Ureter (tissue), 1 donor: ENCODE data around the gene ZNRF4. TPM values are rescaled to one million over a fixed set of nuclear protein-coding genes. Genes with fewer than 3 reads are reported as not detected.
"Not testable (repeated sequence)": the region's sequence is repeated elsewhere in the genome, so short reads cannot be mapped to it uniquely, and the experiment has no call there.

Experiments
- DNase-seq: peaks from one replicate; pipeline ENCODE4 v3.0.0-alpha.2; 2020; ENCODE audit warnings: low spot score
- total RNA-seq: library from RNA; stranded (reverse); gene quantifications from one replicate; pipeline ENCODE4 v1.2.4, GENCODE V29; 2023
- donor health status: DM: yes; HTN: yes; CAD: no.

Gene ZNRF4
- total RNA-seq, result not detected

- no peak for DNase-seq
These were observed at the start of gene ZNRF4 for GRCh38 chr19:5455367-5456129. TSS of gene ZNRF4 (plus strand) at chr19:5455417. CDS start at chr19:5455492, 75 bp downstream.

GRCh38 chr19:5406198-5406597 is 49.0 kb upstream of the ZNRF4 start:
- not testable (repeated sequence) for DNase-seq

GRCh38 chr19:5406816-5407215 is 48.4 kb upstream of the ZNRF4 start:
- no peak for DNase-seq

- no peak for DNase-seq
These were observed 47.9 kb upstream of the ZNRF4 start for GRCh38 chr19:5407356-5407755.

GRCh38 chr19:5417495-5418436 is 37.5 kb upstream of the ZNRF4 start:
- DNase-seq, result no peak

GRCh38 chr19:5418677-5419076 is 36.5 kb upstream of the ZNRF4 start:
- no peak for DNase-seq

- no peak for DNase-seq
These were observed 34.3 kb upstream of the ZNRF4 start for GRCh38 chr19:5420953-5421352.

- no peak for DNase-seq
These were observed 31.6 kb upstream of the ZNRF4 start for GRCh38 chr19:5423567-5424125.

- DNase-seq, result no peak
These were observed 30.8 kb upstream of the ZNRF4 start for GRCh38 chr19:5424192-5424973.

- DNase-seq, result no peak
These were observed 30.0 kb upstream of the ZNRF4 start for GRCh38 chr19:5425260-5425659.

- no peak for DNase-seq
These were observed 25.0 kb upstream of the ZNRF4 start for GRCh38 chr19:5430237-5430636.

GRCh38 chr19:5432687-5433086 is 22.5 kb upstream of the ZNRF4 start:
- DNase-seq, result no peak

GRCh38 chr19:5434351-5434917 is 20.8 kb upstream of the ZNRF4 start:
- no peak for DNase-seq

- no peak for DNase-seq
These were observed 20.1 kb upstream of the ZNRF4 start for GRCh38 chr19:5434970-5435641.

GRCh38 chr19:5435642-5436017 is 19.6 kb upstream of the ZNRF4 start:
- no peak for DNase-seq

GRCh38 chr19:5436106-5436947 is 18.9 kb upstream of the ZNRF4 start:
- no peak for DNase-seq

- DNase-seq, result no peak
These were observed 18.3 kb upstream of the ZNRF4 start for GRCh38 chr19:5436948-5437306.

- DNase-seq, result not testable (repeated sequence)
These were observed 16.5 kb upstream of the ZNRF4 start for GRCh38 chr19:5438756-5439155.

GRCh38 chr19:5439452-5439851 is 15.8 kb upstream of the ZNRF4 start:
- no peak for DNase-seq

GRCh38 chr19:5440299-5440698 is 14.9 kb upstream of the ZNRF4 start:
- no peak for DNase-seq
